Body of pancreas (tissue), 4 donors: ENCODE data around the gene GP1BA. TPM values are rescaled to one million over a fixed set of nuclear protein-coding genes. Genes with fewer than 3 reads are reported as not detected.

Experiments used
- ATAC-seq: fragments of 150-250 bp; one replicate; pipeline ENCODE4 v1.9.1; 2016
- DNase-seq, 4 donors: peaks; one replicate each; pipeline ENCODE4 v3.0.0-alpha.2; 2019
- H3K27ac ChIP-seq, 4 donors: fragments of 200-600 bp; sonication (generic); 1 replicate in 3 of 4; 2 replicates in 1 of 4; pipeline versions ENCODE4 v1.5.1 to v1.6.1; 2016 to 2019; ENCODE audit warnings: mild to moderate bottlenecking in 1 of 4, mixed read lengths in 1 of 4, moderate library complexity in 1 of 4
- H3K27me3 ChIP-seq, 2 donors: fragments of 200-600 bp; sonication (generic); one replicate each; pipeline ENCODE4 v1.6.0; 2016; ENCODE audit warnings: mild to moderate bottlenecking in 1 of 2
- H3K36me3 ChIP-seq, 2 donors: fragments of 200-600 bp; sonication (generic); replicated peaks in 1 of 2; 2 replicates each; pipeline ENCODE4 v1.5.1; 2016; ENCODE audit warnings: low read depth in 2 of 2; ENCODE audit not compliant: insufficient read depth in 1 of 2
- H3K4me1 ChIP-seq: fragments of 200-600 bp; sonication (generic); one replicate; pipeline ENCODE4 v1.6.0; 2016
- H3K4me3 ChIP-seq, 2 donors: fragments of 200-600 bp; sonication (generic); 1 replicate in 1 of 2; 2 replicates in 1 of 2; pipeline ENCODE4 v1.5.1; 2016 to 2019
- H3K9me3 ChIP-seq, 3 donors: fragments of 200-600 bp; sonication (generic); 1 replicate in 2 of 3; 2 replicates in 1 of 3; pipeline ENCODE4 v1.5.1; 2016
- POLR2A ChIP-seq, 3 donors: fragments of 450-650 bp; IDR thresholded peaks; one replicate each; pipeline ENCODE4 v1.6.1; 2016; ENCODE audit warnings: antibody characterized with exemption in 3 of 3, mild to moderate bottlenecking in 2 of 3
- WGBS, 2 donors: methylation state at CpG; one replicate each; pipeline ENCODE4 v1.1.5; 2017; 5-methylcytosine and 5-hydroxymethylcytosine counted together
- intact Hi-C: fragments of 100-400 bp; cut with DNase I; formaldehyde crosslinking; loops from one replicate; pipeline ENCODE4 v1.15.1; 2023
- total RNA-seq, 2 donors: library from RNA; depleted of rRNA; stranded (reverse); fragments of >200 nt; gene quantifications; one replicate each; pipeline ENCODE4 v1.1.0, GENCODE V29; 2016
- TF ChIP-seq, protein P1 (sequence below), 7 experiments: fragments of 450-650 bp in 4 of 7; fragments of 200-600 bp in 3 of 7; sonication (generic) in 3 of 7; IDR thresholded peaks; one replicate each; pipeline ENCODE4 v1.5.1; 2016 to 2019; ENCODE audit warnings: antibody characterized with exemption in 7 of 7

GP1BA gene
- total RNA-seq, 2 donors from 2014 or later: not detected

DNA sequence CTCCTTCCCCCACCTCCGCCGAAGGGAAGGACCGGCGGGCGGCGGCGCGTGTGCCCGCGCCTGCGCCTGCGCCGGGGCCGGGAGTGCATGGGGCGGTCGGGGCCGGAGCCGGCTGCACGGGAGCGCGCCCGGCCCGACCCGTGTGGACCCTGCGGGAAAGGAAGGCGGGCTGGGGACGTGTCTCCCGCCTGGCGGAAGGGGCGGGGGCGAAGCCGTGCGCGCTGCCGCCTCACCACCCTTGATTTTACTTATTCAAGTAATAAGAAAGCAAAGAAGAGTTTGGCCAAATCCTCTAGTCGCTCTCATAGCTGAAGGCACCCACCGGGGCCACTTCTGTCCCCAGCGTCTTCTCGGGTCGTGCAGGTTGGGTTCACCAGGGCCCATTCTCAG is 16.8 kb downstream of the GP1BA start:
- Histone ChIP-seq H3K27me3 (no peaks in the 10 kb centered on the region), H3K36me3 (no peaks in the 10 kb centered on the region), H3K9me3 (no peaks in the 10 kb centered on the region), H3K4me3 (peak overlapping the region; percentile 34 to 61), H3K4me1 (peaks cover 34% of the 10 kb centered on the region), H3K27ac (peak overlapping the region; percentile 93 to 99 (median 96))
- TF ChIP-seq, protein P1, sequence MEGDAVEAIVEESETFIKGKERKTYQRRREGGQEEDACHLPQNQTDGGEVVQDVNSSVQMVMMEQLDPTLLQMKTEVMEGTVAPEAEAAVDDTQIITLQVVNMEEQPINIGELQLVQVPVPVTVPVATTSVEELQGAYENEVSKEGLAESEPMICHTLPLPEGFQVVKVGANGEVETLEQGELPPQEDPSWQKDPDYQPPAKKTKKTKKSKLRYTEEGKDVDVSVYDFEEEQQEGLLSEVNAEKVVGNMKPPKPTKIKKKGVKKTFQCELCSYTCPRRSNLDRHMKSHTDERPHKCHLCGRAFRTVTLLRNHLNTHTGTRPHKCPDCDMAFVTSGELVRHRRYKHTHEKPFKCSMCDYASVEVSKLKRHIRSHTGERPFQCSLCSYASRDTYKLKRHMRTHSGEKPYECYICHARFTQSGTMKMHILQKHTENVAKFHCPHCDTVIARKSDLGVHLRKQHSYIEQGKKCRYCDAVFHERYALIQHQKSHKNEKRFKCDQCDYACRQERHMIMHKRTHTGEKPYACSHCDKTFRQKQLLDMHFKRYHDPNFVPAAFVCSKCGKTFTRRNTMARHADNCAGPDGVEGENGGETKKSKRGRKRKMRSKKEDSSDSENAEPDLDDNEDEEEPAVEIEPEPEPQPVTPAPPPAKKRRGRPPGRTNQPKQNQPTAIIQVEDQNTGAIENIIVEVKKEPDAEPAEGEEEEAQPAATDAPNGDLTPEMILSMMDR (IDR thresholded peaks at IDR 0.05): no peak
- peak; percentile 6 to 35 (median 19) for TF ChIP-seq POLR2A (IDR thresholded peaks at IDR 0.05)
- intact Hi-C loops: no loop called here
- ATAC-seq (peak; percentile 77), DNase-seq (peak; percentile 77 to 86 (median 80))
- WGBS, 2 donors: 0 to 1% methylated on average over 15 to 40 of the region's 40 CpGs

GRCh38 chr17:4949321-4950074 is 17.4 kb downstream of the GP1BA start:
- 0 to 1% methylated on average over 31 to 63 of the region's 75 CpGs for WGBS, 2 donors
- Histone ChIP-seq H3K9me3 (no peaks in the 10 kb centered on the region), H3K36me3 (no peaks in the 10 kb centered on the region), H3K27ac (peak overlapping the region; percentile 93 to 99 (median 96)), H3K27me3 (no peaks in the 10 kb centered on the region), H3K4me1 (peaks cover 34% of the 10 kb centered on the region), H3K4me3 (peak overlapping the region; percentile 34 to 61)
- intact Hi-C loops: no loop called here
- ATAC-seq (peak; percentile 28), DNase-seq (peak; percentile 72 to 81 (median 78))
- peak in 1 of 3 donors; percentile 17 for TF ChIP-seq POLR2A (IDR thresholded peaks at IDR 0.05)
- TF ChIP-seq, protein P1 (IDR thresholded peaks at IDR 0.05): no peak

DNA sequence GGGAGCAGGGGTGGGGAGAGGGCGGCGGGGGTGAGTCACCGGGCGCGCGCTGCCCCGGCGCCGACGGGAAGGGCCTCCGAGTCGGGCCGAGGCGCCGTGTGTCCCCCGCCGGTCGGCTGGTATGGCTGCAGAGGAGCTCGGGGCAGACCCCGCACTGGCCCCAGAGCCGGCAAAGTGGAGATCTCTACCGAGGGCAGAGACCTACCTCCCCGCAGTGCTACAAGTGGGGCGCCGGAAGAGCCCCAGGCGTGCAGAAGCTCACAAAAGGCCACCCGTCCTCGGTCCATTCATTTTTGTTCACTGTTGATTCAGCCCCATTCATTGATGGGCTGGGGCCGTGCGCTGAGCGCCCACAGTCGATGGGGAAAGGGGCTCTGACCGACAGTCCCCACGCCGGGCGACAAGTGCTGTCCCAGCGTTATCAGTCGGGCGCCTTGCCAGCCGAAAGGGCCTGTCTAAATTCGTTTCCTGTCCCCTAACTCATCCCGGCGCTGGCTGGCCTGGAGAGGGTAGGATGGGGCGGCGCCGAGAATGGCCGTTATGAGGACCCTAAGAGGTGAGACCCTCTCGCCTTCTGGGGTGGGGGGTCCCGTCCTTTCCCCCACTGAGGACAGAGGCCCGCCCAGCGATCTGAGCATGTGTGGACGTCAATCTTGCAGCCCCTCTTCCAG is 18.1 kb downstream of the GP1BA start:
- 21 to 23% methylated on average over 19 to 38 of the region's 52 CpGs for WGBS, 2 donors
- H3K27me3 ChIP-seq: no peaks in the 10 kb centered on the region
- DNase-seq (peak; percentile 48 to 59 (median 56)), ATAC-seq (peak; percentile 39)
- intact Hi-C loops: no loop called here
- no peaks in the 10 kb centered on the region for H3K9me3 ChIP-seq
- TF ChIP-seq, protein P1 (IDR thresholded peaks at IDR 0.05): no peak
- peak in 1 of 3 donors; percentile 44 for TF ChIP-seq POLR2A (IDR thresholded peaks at IDR 0.05)
- H3K4me3 ChIP-seq: peak overlapping the region in 1 of 2 donors; percentile 61
- H3K4me1 ChIP-seq: peaks cover 28% of the 10 kb centered on the region
- H3K27ac ChIP-seq: peak overlapping the region; percentile 93 to 99 (median 96)
- no peaks in the 10 kb centered on the region for H3K36me3 ChIP-seq

GRCh38 chr17:4950746-4951204 is 18.7 kb downstream of the GP1BA start, which contains the start of gene ENO3:
Gene ENO3, plus strand, starts transcription at chr17:4951119. Its CDS starts 711 bp downstream, at chr17:4951830.
- TF ChIP-seq POLR2A (IDR thresholded peaks at IDR 0.05): no peak
- TF ChIP-seq, protein P1 (IDR thresholded peaks at IDR 0.05): no peak

More at GRCh38 chr17:4950746-4951204, 18.7 kb downstream of the GP1BA start, which contains the start of gene ENO3:
- ATAC-seq: no peak
- peak within 1 kb of the TSS; percentile 93 to 99 (median 96) for H3K27ac ChIP-seq
- H3K9me3 ChIP-seq: no peaks in the 10 kb centered on the region
- H3K36me3 ChIP-seq: no peaks in the 10 kb centered on the region
- intact Hi-C loops: no loop called here
- 51 to 65% methylated on average over 7 of the region's 7 CpGs for WGBS, 2 donors
- peak within 1 kb of the TSS in 1 of 2 donors; percentile 61 for H3K4me3 ChIP-seq
- peaks cover 22% of the 10 kb centered on the region for H3K4me1 ChIP-seq
- no peak for DNase-seq
- no peaks in the 10 kb centered on the region for H3K27me3 ChIP-seq
